Measurements from ENCODE around the gene SNX27. TPM values are rescaled to one million over a fixed set of nuclear protein-coding genes. Genes with fewer than 3 reads are reported as not detected.
A peak's percentile ranks its signal among the peaks of the same experiment; 100 is the strongest.

SNX27 gene
- total RNA-seq = 10 to 100 TPM; 34.1 to 36.5 (median 35.5) TPM
- polyA plus RNA-seq = 13.7 TPM
- long read RNA-seq, donor 1, full-length matches to known transcripts = 33 of 52 reads
- long read RNA-seq, donor 1, partial matches to known transcripts = 0 of 52 reads
- long read RNA-seq, donor 1, other reads (novel, unspliced or antisense) = 19 of 52 reads
- long read RNA-seq, donor 2, full-length matches to known transcripts = 4 of 7 reads
- long read RNA-seq, donor 2, partial matches to known transcripts = 0 of 7 reads
- long read RNA-seq, donor 2, other reads (novel, unspliced or antisense) = 3 of 7 reads
- long read RNA-seq, donor 3, full-length matches to known transcripts = 3 of 38 reads
- long read RNA-seq, donor 3, partial matches to known transcripts = 3 of 38 reads
- long read RNA-seq, donor 3, other reads (novel, unspliced or antisense) = 32 of 38 reads
- long read RNA-seq, donor 4, full-length matches to known transcripts = 2 of 5 reads
- long read RNA-seq, donor 4, partial matches to known transcripts = 0 of 5 reads
- long read RNA-seq, donor 4, other reads (novel, unspliced or antisense) = 3 of 5 reads

DNA sequence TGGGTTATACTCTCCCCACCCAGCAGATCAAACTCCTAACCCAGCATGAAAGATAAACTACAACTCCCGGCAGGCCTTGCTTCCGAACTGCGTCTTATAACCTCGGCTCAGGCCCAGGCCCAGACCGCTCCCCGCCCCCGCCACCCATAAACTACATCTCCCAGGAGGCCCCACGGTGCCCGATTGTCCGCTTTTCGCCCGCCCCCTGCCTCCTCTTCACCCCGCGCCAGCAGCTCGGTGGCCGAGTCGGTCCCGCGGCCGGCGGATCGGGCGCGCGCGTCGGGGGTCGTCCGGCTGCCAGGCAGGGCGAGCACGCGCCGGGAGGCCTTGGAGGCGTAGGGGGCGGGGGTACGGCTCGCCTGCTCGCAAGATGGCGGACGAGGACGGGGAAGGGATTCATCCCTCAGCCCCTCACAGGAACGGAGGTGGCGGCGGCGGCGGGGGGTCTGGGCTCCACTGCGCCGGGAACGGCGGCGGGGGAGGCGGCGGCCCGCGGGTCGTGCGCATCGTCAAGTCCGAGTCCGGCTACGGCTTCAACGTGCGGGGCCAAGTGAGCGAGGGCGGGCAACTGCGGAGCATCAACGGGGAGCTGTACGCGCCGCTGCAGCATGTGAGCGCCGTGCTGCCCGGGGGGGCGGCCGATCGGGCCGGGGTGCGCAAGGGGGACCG, at the start of gene SNX27:
Gene SNX27 (plus strand): TSS at position 219 of the 669 bp plus-strand sequence. CDS start 152 bp downstream, at position 371.
- H3K27ac ChIP-seq (ENCODE audit: low read length) = peak within 1 kb of the TSS; percentile 95
- DNase-seq (peak; percentile 93 to 96 (median 96)), ATAC-seq (peak; percentile 97 to 98)
- intact Hi-C loops (cut with DNase I) = no loop called here
- H3K4me1 ChIP-seq (ENCODE audit: control insufficient read depth, insufficient read depth, low read length) = peaks cover 5% of the 10 kb centered on the region
- peak within 1 kb of the TSS; percentile 91 for H3K4me3 ChIP-seq (ENCODE audit: low read length)
- no peaks in the 10 kb centered on the region for H3K9me3 ChIP-seq (ENCODE audit: control insufficient read depth, low read length)
- no peaks in the 10 kb centered on the region for H3K27me3 ChIP-seq (ENCODE audit: control insufficient read depth, insufficient read depth)
- under 1% methylated on average over 79 of the region's 79 CpGs for WGBS

- no peak for ATAC-seq
- DNase-seq = no peak
- Histone ChIP-seq H3K27me3 (ENCODE audit: control insufficient read depth, insufficient read depth) (no peaks in the 10 kb centered on the region), H3K4me1 (ENCODE audit: control insufficient read depth, insufficient read depth, low read length) (no peaks in the 10 kb centered on the region), H3K27ac (ENCODE audit: low read length) (no peak overlapping the region), H3K4me3 (ENCODE audit: low read length) (no peak overlapping the region), H3K9me3 (ENCODE audit: control insufficient read depth, low read length) (no peaks in the 10 kb centered on the region)
- intact Hi-C loops (cut with DNase I) = no loop called here
- WGBS = 89% methylated on average over 1 of the region's 1 CpG
Measured at GRCh38 chr1:151562661-151563060, 49.2 kb upstream of the SNX27 start.

GRCh38 chr1:151563376-151563775, 48.5 kb upstream of the SNX27 start:
- Histone ChIP-seq H3K27ac (ENCODE audit: low read length) (no peak overlapping the region), H3K4me3 (ENCODE audit: low read length) (no peak overlapping the region), H3K27me3 (ENCODE audit: control insufficient read depth, insufficient read depth) (no peaks in the 10 kb centered on the region), H3K9me3 (ENCODE audit: control insufficient read depth, low read length) (no peaks in the 10 kb centered on the region), H3K4me1 (ENCODE audit: control insufficient read depth, insufficient read depth, low read length) (no peaks in the 10 kb centered on the region)
- ATAC-seq (no peak), DNase-seq (no peak)
- intact Hi-C loops (cut with DNase I) = no loop called here
- WGBS = 46% methylated on average over 2 of the region's 2 CpGs

DNA sequence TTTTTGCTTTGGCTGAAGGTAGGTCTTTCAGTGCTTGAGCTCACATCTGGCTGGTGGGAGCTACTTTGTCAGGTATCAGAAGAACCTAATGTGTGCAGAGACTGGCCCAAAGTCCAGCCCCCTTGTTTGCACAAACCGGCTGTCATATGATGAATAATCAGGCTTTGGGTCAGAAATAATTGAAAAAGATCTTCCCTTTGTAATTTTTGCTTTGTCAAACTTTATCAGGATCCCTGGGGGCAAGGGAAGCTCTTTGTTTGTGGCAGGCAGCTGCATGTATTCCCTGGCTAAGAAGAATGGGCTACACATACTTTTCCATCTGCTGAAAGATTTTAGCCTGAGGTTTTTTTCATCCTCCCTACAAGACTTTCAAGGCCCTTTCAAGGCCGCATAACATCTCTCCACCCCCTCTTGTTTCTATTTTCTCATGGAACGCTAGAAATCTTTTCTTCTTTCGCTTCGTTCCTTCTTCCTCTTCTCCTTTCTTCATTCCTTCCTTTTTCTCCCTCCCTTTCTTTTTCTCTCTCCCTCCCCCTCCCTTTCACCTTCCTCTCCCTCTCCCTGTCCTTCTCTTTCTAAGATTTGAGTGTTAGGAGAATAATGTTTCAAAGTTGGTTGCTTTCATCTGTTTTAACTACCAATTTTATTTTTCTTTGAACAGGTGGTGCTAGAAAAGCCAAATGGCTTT, 46.2 kb upstream of the SNX27 start:
- no peaks in the 10 kb centered on the region for H3K27me3 ChIP-seq (ENCODE audit: control insufficient read depth, insufficient read depth)
- no peak overlapping the region for H3K4me3 ChIP-seq (ENCODE audit: low read length)
- 57% methylated on average over 5 of the region's 5 CpGs for WGBS
- no peak overlapping the region for H3K27ac ChIP-seq (ENCODE audit: low read length)
- DNase-seq (no peak), ATAC-seq (no peak)
- H3K9me3 ChIP-seq (ENCODE audit: control insufficient read depth, low read length) = no peaks in the 10 kb centered on the region
- no peaks in the 10 kb centered on the region for H3K4me1 ChIP-seq (ENCODE audit: control insufficient read depth, insufficient read depth, low read length)
- intact Hi-C loops (cut with DNase I) = no loop called here

DNA sequence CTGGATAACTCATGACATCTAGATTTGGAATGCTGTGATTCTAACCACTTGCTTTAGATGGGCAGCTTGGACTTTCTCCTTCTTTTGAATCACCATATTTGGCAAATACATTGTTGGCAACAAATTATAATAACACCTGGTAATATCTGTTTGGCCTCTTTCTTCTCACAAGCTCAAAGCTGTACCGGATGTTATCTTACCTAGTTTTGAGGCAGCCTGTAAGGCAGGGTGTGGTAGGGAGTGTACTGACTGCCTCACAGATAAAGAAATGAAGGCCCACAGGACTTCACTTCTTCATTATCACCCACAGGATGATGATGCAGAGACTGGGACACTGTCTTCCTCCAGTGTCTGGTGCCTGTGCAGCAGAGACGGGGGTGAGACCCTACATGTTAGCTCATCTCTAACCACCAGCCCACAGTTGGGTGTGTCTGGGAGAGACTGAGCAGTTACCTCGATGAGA, 43.2 kb upstream of the SNX27 start:
- ATAC-seq (no peak), DNase-seq (no peak)
- H3K4me3 ChIP-seq (ENCODE audit: low read length) = no peak overlapping the region
- H3K27ac ChIP-seq (ENCODE audit: low read length) = no peak overlapping the region
- H3K4me1 ChIP-seq (ENCODE audit: control insufficient read depth, insufficient read depth, low read length) = no peaks in the 10 kb centered on the region
- no peaks in the 10 kb centered on the region for H3K27me3 ChIP-seq (ENCODE audit: control insufficient read depth, insufficient read depth)
- no peaks in the 10 kb centered on the region for H3K9me3 ChIP-seq (ENCODE audit: control insufficient read depth, low read length)
- intact Hi-C loops (cut with DNase I) = no loop called here
- WGBS = 79% methylated on average over 3 of the region's 3 CpGs

GRCh38 chr1:151570819-151571218, 41.0 kb upstream of the SNX27 start:
- no peak for ATAC-seq
- WGBS = 87% methylated on average over 1 of the region's 1 CpG
- Histone ChIP-seq H3K4me3 (ENCODE audit: low read length) (no peak overlapping the region), H3K4me1 (ENCODE audit: control insufficient read depth, insufficient read depth, low read length) (no peaks in the 10 kb centered on the region), H3K27me3 (ENCODE audit: control insufficient read depth, insufficient read depth) (no peaks in the 10 kb centered on the region), H3K27ac (ENCODE audit: low read length) (no peak overlapping the region), H3K9me3 (ENCODE audit: control insufficient read depth, low read length) (no peaks in the 10 kb centered on the region)
- intact Hi-C loops (cut with DNase I) = no loop called here
- DNase-seq = no peak

GRCh38 chr1:151574575-151575529, 37.0 kb upstream of the SNX27 start:
- 79% methylated on average over 12 of the region's 12 CpGs for WGBS
- H3K9me3 ChIP-seq (ENCODE audit: control insufficient read depth, low read length) = no peaks in the 10 kb centered on the region
- H3K27ac ChIP-seq (ENCODE audit: low read length) = no peak overlapping the region
- H3K4me3 ChIP-seq (ENCODE audit: low read length) = no peak overlapping the region
- ATAC-seq (peak; percentile 79 to 98), DNase-seq (peak in 2 of 3 donors; percentile 57 to 66)
- no peaks in the 10 kb centered on the region for H3K27me3 ChIP-seq (ENCODE audit: control insufficient read depth, insufficient read depth)
- intact Hi-C loops (cut with DNase I) = no loop called here
- H3K4me1 ChIP-seq (ENCODE audit: control insufficient read depth, insufficient read depth, low read length) = no peaks in the 10 kb centered on the region

- intact Hi-C loops (cut with DNase I) = no loop called here
- ATAC-seq (no peak), DNase-seq (no peak)
- Histone ChIP-seq H3K4me1 (ENCODE audit: control insufficient read depth, insufficient read depth, low read length) (no peaks in the 10 kb centered on the region), H3K4me3 (ENCODE audit: low read length) (no peak overlapping the region), H3K27ac (ENCODE audit: low read length) (no peak overlapping the region), H3K27me3 (ENCODE audit: control insufficient read depth, insufficient read depth) (no peaks in the 10 kb centered on the region), H3K9me3 (ENCODE audit: control insufficient read depth, low read length) (no peaks in the 10 kb centered on the region)
- WGBS = 98% methylated on average over 2 of the region's 2 CpGs
Measured at GRCh38 chr1:151577173-151577572, 34.7 kb upstream of the SNX27 start.

DNA sequence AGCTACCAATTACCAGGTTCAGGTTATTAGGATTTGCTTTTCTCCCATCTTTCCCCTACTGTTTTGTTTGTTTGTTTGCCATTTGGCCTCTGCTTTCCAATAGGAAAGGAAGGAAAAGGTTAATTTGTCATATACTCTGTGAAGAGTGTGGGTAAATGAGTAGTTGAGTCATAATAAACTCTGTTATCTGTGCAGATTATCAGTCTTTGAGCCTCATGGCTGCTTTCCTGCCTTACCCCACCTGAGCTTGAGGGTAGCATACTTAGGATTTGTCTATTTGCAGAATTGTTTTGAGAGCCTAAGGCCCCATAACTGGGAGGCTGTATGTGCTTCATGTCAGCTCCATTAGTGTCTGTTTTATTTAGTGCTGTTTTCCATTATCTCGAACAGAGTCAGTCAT, 32.9 kb upstream of the SNX27 start:
- Histone ChIP-seq H3K4me3 (ENCODE audit: low read length) (no peak overlapping the region), H3K27me3 (ENCODE audit: control insufficient read depth, insufficient read depth) (no peaks in the 10 kb centered on the region), H3K9me3 (ENCODE audit: control insufficient read depth, low read length) (no peaks in the 10 kb centered on the region), H3K27ac (ENCODE audit: low read length) (no peak overlapping the region), H3K4me1 (ENCODE audit: control insufficient read depth, insufficient read depth, low read length) (no peaks in the 10 kb centered on the region)
- intact Hi-C loops (cut with DNase I) = no loop called here
- ATAC-seq (no peak), DNase-seq (no peak)
- WGBS = 97% methylated on average over 1 of the region's 1 CpG
